Medulla oblongata (tissue), 1 donor: ENCODE results near the gene HES7.
A peak's percentile ranks its signal among the peaks of the same experiment; 100 is the strongest.

Experiments used
- DNase-seq: peaks from one replicate; pipeline ENCODE4 v3.0.0-alpha.2; 2015; ENCODE audit errors: extremely low spot score

Gene HES7

DNA sequence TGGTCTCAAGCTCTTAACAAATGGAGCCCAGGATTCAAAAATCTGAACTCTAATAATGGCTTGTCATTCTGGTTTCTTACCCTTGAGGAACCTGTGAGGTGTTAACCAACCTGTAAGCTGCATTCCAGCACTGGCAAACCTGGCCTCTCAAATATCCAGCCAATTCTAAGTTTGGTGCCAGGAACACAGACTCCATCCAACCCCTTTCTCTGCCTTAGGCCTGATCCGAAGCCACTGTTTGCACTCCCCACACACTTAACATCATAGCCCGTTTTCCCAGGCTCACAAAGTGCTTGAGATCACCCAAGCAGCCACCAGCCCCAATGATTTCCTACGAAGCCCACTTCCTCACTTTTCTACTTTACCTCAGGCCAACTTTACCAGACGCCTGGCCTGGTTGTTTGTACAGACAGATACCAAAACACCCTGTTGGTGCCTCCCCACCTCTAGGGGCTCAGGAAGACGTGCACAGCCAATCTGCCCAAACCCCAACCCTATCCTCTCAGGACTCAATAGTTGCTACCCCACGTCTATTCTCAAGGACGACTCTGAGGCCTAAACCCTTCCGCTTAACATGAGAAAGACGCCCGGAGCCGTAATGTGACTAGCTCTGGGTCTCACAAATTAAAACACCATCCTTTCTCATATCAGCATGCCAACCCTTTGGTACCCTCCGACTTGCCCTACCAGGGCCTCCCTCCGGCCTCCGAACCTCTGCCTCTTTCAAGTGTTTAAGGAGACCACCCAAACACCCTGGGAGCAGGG is 31.5 kb upstream of the HES7 start:
- DNase-seq: peak; percentile 48

DNA sequence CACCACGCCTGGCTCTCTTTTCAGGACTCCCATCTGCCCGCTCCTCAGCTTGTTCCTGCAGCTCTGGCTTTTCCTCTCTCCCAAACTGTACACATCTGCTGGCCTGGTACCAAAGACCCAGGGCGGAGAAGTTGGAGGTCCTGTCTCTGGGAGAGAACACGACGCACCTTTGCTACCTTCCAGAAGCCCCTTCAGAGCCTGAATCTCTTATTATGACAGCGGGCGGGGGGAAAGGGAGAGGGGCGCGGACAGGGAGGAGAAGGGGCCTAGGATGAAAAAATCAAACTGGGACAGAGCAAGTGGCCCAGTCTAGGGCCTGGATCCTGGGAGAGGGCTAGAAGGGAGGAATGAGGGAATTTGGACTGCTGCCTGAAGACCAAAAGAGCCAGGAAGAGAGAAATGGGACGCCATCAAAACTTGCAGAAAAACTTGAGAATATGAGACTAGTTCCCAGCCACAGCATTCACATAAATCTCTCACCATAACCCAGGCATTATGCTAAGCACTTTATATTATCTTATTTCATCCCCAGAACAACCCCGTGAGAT is 30.8 kb upstream of the HES7 start:
- DNase-seq: no peak

DNA sequence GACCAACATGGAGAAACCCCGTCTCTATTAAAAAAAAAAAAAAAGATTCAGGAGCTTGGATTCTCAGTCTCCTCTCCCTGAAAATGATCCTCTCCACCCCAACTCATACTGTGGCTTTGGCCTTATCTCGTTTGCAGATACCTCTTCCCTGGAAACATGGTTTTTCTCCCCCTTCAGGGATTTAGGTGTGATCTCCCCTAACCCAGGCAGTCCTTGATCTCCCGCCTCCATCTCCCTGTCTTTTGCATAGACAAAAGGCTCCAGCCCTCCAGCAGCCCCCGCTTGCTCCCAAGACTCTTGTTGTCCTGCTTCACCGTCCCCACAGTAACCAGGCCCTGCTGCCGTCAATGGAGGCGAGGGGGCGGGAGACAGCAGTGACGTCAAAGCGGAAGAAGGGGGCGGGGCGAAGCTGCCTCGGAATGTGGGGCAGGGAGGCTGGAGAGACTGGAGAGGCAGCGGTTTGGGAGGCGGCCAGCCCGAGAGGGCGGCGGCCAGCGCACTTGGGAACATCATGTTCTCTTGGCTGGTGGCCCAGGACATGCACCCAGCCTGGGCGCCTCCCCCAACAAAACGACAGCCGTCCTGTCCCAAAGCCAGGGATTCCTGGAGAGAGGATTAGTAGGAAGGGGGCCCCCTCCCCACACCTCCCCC is 30.2 kb upstream of the HES7 start:
- peak; percentile 97 for DNase-seq

DNA sequence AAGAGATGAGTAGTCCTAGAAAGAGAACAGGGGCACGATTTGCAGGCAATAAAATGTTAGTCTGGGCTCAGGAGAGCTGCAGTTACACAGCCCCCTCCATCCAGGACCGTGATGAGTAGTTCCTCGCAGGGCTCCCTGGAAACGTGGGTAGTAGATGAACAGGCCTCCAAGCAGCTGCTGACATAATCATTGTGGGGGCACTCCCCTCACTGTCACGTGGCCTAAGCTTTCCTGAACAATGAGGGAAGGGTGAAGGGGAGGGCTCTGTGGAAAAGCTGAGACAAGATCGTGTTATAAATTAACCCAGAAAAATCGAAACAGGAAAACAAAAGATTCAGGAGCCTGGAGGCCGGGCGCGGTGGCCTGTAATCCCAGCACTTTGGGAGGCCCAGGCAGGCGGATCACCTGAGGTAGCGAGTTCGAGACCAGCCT is 29.6 kb upstream of the HES7 start:
- DNase-seq: peak; percentile 90

DNA sequence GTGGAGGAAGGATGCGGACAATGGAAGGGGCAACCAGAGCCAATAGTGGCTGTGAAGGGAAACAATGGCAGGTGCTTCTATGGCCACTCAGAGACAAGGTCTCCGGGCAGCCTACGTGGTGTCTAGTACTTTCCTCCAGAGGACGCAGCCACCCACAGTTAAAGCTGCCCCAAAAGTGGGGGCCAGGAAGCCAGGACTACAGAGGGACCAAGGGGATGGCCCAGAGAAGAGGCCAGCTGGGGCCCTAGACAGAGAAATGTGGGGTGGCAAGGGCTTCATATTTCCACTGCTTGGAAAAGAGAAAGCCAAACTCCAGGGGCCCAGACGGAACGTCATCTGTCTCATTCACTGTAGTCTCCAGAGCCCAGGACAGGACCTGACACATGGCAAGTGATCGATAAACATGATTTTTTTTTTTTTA is 29.1 kb upstream of the HES7 start:
- no peak for DNase-seq

DNA sequence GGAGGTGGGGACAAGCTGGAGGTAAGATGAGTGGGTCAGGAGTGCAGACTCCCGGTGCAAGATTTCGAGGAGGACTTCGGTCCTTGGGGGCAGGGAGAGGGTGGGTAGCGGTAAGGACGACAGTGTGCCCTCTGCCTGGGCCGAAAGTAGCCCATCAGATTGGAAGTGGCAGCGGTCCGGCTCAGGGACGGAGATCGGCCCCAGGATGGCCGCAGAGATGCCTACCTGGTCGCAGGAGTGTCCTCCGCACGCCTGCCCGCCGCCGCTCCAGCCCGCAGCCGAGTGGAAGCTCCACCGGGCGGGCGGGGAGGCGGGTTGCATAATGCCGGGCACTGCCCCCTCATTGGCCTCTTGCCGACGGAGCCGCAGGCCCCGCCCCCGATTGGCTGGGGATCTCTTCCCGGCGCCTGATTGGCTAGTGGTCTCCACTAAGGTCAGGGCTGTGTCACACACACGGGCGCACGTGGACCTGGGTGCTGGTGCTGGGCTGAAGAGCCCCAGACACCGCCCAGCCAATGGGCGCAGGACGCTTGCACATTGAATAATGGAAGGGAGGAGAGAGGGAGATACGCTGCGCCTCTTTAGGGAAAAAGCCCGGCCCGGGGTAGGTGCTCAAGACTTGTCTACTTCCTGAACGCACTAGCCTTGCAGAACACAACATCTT is 28.3 kb upstream of the HES7 start, which contains the start of gene PER1:
Gene PER1 (minus strand): TSS at position 293 of the 664 bp plus-strand sequence. CDS start 1,698 bp downstream, outside the sequence.
- peak; percentile 96 for DNase-seq

DNA sequence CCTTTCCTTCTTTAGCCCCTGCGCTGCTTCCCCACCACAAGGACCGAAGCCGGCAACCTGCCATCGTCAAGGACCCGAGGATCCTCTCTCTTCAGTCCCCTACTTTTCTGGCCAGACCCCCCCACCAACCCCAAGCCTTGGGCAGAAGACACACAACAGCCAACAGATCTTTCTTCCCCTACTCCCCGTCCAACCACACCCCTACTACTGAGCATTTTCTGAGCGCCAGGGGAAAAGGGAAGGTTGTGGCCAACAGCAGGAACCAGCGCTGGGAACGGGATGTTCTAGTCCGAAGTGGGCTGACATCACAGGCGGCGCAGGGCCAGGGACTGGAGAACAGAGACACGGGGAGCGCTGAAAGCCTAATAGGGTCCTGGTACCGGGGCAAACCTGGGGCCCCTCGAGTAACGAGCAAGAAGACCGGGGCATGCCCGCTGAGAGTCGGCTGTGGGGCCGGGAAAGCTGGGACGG is 27.8 kb upstream of the HES7 start:
- peak; percentile 72 for DNase-seq

DNA sequence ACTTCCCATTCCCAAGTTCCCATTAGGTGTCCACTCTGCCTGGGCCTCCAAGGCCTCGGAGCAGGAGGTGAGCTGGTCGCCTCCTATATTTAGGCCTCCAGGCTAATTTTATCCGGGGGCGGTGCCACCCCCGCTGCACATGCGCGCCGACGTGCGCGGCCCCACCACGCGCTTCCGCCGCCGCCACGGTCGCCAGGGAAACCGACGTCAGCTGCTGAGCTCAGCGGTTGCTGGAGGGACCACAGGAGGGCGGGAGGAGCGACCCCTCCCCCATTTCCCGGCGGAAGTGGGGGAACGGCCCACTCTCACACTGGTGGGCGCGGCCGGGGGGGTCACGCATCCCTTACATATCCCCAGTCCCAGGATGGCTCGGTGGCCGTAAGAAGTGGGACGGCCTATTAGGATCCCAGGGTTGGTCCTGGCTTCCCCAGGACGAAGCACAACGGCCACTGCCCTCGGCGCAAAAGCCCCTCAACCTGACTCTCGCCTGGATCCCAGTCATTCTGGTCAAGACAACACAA is 27.3 kb upstream of the HES7 start:
- peak; percentile 89 for DNase-seq

DNA sequence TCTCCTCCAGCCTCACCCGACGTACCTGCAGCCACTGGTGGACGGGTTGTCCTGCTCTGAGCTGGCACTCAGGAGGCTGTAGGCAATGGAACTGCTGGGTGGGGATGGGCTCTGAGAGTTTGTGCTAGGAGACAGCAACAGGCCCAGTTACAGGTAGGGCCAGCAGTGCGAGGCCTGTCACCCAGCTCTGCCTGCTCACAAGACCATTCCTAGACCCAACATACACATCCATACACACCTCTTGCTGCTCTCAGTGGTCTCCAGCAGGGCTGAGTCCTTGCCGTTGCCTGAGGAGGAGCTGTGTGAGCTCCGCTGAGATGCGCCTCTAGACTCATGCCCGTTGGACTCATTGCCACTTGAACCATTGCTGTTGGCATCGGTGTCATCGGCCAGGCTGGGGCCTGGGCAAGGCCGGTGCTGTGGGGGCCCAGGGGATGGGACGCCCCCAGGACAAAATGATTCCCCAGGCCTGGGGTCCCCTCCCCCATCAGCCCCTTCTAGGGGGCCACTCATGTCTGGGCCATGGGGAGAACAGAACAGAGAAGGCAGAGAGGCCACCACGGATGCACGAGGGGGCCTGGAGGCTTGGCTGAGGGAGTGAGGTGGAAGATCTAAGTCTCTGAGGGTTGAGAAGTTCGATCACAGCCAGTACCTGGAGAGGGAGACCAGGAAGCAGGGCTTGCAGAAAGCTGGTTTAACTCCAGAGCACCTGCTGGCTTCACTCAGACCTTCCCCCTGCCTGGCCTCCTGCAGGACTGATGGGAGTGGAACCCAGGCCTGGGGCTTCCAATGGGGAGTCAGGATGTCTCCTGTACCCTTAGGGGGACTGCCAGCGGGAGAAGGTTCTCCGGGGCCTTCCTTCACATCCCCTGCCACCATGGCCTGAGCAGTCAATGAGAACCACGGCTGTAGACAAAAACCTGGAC is 26.6 kb upstream of the HES7 start:
- no peak for DNase-seq

DNA sequence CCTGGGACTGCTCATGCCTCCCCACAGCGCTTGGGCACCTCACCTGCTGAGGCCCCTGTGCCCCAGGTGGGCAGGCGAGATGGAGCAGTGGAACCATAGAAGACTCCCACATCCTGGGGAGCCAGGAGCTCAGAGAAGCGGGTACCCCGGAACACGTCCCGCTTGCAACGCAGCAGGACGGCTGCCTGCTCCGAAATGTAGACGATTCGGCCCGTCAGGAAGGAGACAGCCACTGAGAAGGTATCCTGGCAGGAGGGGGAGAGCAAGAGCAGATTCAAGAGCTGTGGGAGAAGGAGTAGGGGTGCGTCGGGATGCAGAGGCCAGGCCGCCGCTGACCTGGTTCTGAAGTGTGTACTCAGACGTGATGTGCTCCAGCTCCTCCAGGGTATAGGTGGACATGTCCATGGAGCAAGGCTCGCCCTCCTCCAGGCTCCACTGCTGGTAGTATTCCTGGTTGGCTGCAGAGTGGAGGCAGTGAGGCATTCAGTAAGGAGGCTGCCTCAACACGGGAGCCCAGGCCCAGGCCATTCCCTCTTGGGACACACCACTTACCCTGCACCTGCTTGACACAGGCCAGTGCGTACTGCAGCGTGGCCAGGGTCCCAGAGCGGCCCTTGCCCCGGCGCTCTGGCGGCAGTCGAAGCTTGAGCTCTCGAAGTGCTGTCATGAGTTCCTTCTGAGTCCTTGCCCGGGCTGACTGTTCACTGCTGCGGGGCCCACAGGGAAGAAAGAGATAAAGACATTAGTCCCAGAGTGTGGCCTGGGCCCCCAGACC is 25.7 kb upstream of the HES7 start:
- no peak for DNase-seq

DNA sequence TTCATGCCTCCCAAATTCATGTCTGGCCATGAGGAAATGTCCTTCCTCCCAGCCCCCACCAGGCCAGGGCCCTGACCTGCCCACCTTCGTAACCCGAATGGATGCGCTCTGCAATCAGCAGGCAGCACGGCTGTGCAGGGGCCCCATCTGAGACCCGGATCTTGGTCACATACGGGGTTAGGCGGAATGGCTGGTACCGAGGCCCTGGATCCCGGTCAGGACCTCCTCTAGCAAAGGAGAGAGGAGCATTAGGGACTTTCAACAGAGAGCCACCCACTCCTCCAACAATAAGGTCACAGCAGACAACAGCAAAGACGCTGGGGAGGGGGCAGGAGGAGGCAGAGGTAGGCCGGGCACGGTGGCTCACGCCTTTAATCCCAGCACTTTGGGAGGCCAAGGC is 24.7 kb upstream of the HES7 start:
- DNase-seq: no peak

DNA sequence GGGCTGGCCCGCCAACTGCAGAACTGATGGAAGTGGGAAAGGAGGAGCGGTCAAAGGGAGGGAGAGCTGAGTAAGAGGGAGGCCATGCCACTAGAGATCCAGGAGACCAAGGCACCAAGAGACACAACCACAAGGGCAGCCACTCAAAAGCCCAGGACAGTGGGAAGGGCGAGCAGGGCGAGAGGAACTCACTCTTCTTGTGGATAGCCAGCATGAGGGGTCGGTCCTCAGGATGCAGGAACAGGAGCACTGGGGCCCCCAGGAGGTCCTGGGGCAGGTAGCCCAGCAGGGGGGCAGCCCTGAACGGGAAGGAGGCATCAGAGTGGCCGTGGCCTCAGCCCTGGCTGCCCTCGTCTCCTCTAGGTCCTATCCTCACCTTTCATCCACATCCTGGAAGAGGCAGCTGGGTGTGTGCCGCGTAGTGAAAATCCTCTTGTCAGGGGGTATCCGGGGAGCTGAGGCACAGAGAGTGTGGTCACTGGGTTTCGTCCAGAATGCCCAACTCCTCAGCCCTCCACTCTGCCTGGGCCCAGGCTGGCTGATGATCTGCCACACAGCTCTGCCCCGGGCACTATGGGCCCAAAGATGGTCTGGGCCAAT is 24.0 kb upstream of the HES7 start:
- DNase-seq: no peak

DNA sequence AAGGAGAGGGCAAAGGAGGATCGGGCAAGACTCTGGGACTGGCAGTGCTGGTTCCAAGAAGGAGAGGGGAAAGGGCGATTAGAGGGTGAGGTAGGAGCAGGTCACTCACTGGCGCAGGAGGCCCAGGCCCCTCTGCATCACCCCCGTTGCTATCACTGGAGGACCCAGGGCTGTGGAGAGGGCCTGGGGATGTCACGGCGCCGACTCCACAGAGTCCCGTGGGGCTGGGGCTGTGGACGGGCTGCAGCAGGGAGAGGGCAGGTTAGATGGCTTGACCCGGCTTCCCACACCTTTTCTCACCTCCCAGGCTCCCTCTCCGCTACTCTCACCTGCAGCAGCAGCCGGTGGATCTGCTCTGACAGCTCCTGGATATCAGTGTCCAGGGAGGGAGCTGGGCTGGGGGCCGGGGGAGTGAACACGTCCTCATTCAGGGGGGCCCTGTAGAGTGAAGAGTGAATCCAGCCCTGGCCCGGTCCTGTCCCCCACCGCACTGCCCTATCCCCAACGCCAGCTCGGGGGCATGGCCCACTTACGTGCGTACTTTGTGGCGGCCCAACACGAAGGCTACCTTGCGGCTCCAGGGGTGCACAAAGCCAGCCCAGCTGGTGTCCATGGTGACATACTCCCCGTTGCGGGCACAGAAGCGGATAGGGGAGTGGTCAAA is 23.4 kb upstream of the HES7 start:
- DNase-seq: no peak

DNA sequence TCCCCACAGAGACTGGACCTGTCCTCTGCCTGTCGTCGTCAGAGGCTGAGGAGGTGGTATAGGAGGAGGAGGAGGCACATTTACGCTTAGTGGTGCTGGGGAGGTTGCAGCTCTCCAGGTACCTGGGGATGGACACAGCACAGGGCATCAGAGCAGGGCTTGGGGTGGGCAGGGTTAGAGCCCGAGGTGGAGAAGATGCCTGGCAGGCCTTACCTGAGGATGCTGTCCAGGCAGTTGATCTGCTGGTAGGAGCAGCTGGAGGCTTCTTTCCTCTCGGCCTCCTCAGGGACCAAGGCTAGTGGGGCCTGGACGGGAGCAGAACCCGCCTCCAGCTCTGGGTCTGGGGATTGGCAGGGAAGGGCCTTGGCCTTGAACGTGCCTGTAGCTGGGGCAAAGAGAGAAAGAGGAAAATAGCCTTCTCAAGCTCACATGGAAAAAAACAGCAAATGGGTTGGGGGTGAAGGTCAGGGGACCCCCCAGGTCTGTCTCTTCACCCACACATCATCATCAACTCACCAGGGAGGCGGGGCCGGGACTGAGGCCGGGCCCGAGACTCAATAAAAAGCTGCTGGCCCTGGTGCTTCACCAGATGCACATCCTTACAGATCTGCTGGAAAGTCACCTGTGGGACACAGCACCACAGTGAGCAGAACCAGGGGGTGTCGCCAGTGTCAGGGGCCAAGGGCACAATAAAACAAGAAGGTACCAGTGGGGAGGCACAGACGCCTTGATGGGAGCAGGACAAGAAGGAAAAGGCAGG is 22.7 kb upstream of the HES7 start:
- no peak for DNase-seq

DNA sequence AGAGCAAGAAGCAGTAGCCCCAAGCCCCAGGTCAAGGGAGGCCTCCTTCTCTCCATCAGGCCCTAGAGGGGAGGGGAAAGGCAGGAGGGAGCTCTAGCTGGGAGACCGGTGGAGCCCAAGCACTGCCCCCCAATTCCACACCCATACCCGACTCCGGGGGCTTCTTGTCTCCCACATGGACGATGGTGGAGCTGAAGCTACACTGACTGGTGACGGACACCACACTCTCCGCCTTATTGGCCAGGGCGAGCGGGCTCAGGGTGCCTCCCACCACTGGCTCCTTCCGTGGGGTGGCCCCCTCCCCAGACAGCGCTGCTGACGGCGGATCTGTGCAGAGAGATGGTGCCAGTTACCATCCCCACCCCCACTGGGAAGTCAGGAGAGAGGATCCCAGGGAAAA is 21.9 kb upstream of the HES7 start:
- no peak for DNase-seq

DNA sequence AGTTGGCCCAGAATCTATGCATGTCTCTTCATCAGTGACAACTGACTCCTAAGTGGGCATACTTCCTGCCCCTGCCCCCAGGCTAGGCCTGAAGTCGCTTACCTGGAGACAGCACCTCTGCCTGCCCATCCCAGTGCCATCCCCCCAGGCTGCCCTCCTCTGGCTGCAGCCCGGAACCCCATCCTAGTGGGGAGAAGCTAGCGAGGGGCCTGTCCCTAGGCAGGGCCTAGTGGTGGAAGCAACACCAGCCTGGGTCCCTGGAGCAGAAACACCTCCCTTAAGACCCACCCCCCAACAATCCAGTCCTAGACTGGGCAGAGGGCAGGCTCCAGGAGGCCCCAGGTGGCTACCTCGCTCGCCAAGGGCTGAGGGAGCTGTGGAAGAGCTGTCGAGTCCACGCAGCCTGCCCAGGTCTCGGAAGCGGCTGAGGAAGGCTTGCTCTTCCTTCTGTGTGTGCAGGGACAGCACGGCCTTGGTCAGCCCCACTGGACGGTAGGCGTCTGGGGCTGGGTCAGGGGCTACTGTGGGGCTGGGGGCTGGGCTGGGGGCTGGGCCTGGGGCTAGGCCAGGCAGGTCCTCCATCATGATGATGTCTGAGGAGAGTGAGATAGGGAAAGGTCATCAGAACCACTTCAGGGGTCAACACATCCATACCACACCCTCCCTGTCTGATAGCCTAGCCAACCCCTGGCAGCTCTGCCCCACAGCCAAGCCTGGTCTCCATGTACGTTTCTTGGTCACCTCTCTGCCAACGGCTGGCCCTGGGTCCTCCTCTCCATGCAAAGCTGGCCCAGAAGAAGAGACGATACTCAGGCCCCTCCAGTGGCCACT is 20.7 kb upstream of the HES7 start:
- DNase-seq: no peak

DNA sequence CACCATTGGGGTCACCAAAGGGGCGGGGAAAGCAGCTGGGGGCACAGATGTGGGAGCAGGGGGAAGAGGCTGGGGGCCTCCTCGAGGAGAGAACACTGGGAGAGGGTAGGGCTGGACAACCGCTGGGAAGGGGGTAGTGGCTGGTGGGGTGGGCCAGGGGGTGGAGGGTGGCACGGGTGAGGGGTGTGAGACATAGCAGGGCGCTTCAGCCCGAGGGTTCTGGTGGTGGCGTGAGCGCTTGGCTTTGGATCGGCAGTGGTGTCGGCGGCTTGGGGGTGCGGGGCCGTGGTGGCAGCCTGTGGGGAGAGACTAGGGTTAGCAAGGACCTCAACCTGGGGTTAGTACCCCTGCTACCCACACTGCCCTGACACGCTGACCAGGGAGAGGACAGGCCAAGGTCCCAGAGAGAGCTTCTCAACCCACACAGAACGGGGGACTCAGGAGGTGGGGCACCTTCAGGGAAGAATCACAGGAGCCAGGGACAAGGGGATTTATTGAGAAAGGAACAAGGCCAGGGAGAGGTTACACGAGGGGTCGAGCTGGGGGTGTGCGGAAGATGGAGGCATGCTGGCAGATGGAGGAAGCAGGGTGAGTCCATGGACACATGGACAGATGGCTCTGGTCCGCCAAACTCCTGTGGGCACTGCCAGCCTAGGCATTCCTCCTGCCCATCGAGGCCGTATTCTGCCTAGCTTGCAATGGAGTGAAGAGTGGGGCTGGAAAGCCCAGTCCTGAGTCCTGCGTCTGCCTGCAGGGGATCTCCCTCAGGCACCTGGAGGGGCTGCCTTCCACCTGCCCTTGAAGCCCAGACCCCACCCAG is 19.9 kb upstream of the HES7 start:
- DNase-seq: no peak
